Testis (tissue), 3 donors: ENCODE measurements around the gene CREB3. TPM values are rescaled to one million over a fixed set of nuclear protein-coding genes. Genes with fewer than 3 reads are reported as not detected.

Experiments
- DNase-seq: peaks from one replicate; pipeline ENCODE4 v3.0.0-alpha.2; 2019
- H3K27ac ChIP-seq, 2 donors: fragments of 200-600 bp; sonication (generic); one replicate each; pipeline ENCODE4 v1.5.1; 2019
- H3K27me3 ChIP-seq: fragments of 200-600 bp; sonication (generic); one replicate; pipeline ENCODE4 v1.5.1; 2019
- H3K36me3 ChIP-seq: fragments of 200-600 bp; sonication (generic); one replicate; pipeline ENCODE4 v1.5.1; 2017; ENCODE audit warnings: low read depth; ENCODE audit errors: missing control alignments
- H3K4me1 ChIP-seq: fragments of 200-600 bp; sonication (generic); one replicate; pipeline ENCODE4 v1.5.1; 2019
- H3K4me3 ChIP-seq, 2 donors: fragments of 200-600 bp; sonication (generic); one replicate each; pipeline ENCODE4 v1.5.1; 2017 to 2019
- H3K9me3 ChIP-seq: fragments of 200-600 bp; sonication (generic); one replicate; pipeline ENCODE4 v1.5.1; 2017
- CTCF ChIP-seq, 3 experiments: fragments of 450-650 bp in 2 of 3; fragments of 200-600 bp in 1 of 3; sonication (generic) in 1 of 3; IDR thresholded peaks; one replicate each; pipeline ENCODE4 v1.5.1; 2016 to 2019; ENCODE audit warnings: antibody characterized with exemption in 3 of 3, mild to moderate bottlenecking in 2 of 3, moderate library complexity in 1 of 3
- POLR2A ChIP-seq: fragments of 450-650 bp; IDR thresholded peaks from one replicate; pipeline ENCODE4 v1.6.1; 2017; ENCODE audit warnings: antibody characterized with exemption, mild to moderate bottlenecking, moderate library complexity
- WGBS, 2 donors: methylation state at CpG; one replicate each; pipeline ENCODE4 v1.1.5; 2018; 5-methylcytosine and 5-hydroxymethylcytosine counted together
- intact Hi-C: fragments of 100-400 bp; cut with DNase I; formaldehyde crosslinking; loops from one replicate; pipeline ENCODE4 v1.15.1; 2023; ENCODE audit warnings: low total_unique reads
- polyA plus RNA-seq: library from polyadenylated mRNA; stranded (reverse); fragments of 350-450 nt; fragmentation: Illumina TruSeq; extraction: RNeasy Lipid Tissue Mini Kit (QIAGEN cat#74804); gene quantifications from one replicate; pipeline ENCODE4 v1.2.3, GENCODE V29; 2014; ENCODE audit warnings: low read depth, low replicate concordance; ENCODE audit not compliant: insufficient read depth
- total RNA-seq, 2 donors: library from RNA; depleted of rRNA; stranded (reverse); fragments of >200 nt; gene quantifications; one replicate each; pipeline ENCODE4 v1.2.3, GENCODE V29; 2016

CREB3 gene
- total and polyA plus RNA-seq, 3 donors from 2014 or later = 51.2 to 85.0 (median 63.1) TPM

- no peak overlapping the region for H3K27ac ChIP-seq
- no peaks in the 10 kb centered on the region for H3K36me3 ChIP-seq
- DNase-seq = no peak
- no peak overlapping the region for H3K4me3 ChIP-seq
- H3K27me3 ChIP-seq = no peaks in the 10 kb centered on the region
- intact Hi-C loops = no loop called here
- H3K9me3 ChIP-seq = no peaks in the 10 kb centered on the region
- no peaks in the 10 kb centered on the region for H3K4me1 ChIP-seq
- TF ChIP-seq CTCF (IDR thresholded peaks at IDR 0.05) (no peak), POLR2A (no peak)
- 88 to 90% methylated on average over 4 of the region's 4 CpGs for WGBS, 2 donors
Observed at GRCh38 chr9:35719546-35719945, 12.9 kb upstream of the CREB3 start.

- 86 to 92% methylated on average over 2 of the region's 2 CpGs for WGBS, 2 donors
- H3K27ac ChIP-seq = no peak overlapping the region
- no peaks in the 10 kb centered on the region for H3K27me3 ChIP-seq
- no peaks in the 10 kb centered on the region for H3K9me3 ChIP-seq
- intact Hi-C loops = loop anchor here (10.0 kb wide), 1 partner anchor 59 kb away; the partner anchor contains the start of gene ARHGEF39
- H3K4me3 ChIP-seq = no peak overlapping the region
- peaks cover 24% of the 10 kb centered on the region for H3K4me1 ChIP-seq
- no peaks in the 10 kb centered on the region for H3K36me3 ChIP-seq
- no peak for TF ChIP-seq POLR2A
- no peak for DNase-seq
Observed at GRCh38 chr9:35723426-35723825, 9.0 kb upstream of the CREB3 start.

- Histone ChIP-seq H3K27ac (no peak overlapping the region), H3K9me3 (no peaks in the 10 kb centered on the region), H3K36me3 (no peaks in the 10 kb centered on the region), H3K4me1 (peaks cover 29% of the 10 kb centered on the region), H3K27me3 (no peaks in the 10 kb centered on the region), H3K4me3 (no peak overlapping the region)
- no peak for TF ChIP-seq CTCF (IDR thresholded peaks at IDR 0.05)
- no peak for TF ChIP-seq POLR2A
- 93 to 97% methylated on average over 8 of the region's 8 CpGs for whole genome bisulfite sequencing, 2 donors
- no peak for DNase-seq
- intact Hi-C loops = loop anchor here (10.0 kb wide), 1 partner anchor 59 kb away; the partner anchor contains the start of gene ARHGEF39
Observed at GRCh38 chr9:35723908-35724307, 8.6 kb upstream of the CREB3 start.

- H3K27me3 ChIP-seq = no peaks in the 10 kb centered on the region
- WGBS, 2 donors = 76 to 77% methylated on average over 11 of the region's 11 CpGs
- H3K4me3 ChIP-seq = no peak overlapping the region
- no peaks in the 10 kb centered on the region for H3K36me3 ChIP-seq
- peaks cover 43% of the 10 kb centered on the region for H3K4me1 ChIP-seq
- no peak for DNase-seq
- H3K9me3 ChIP-seq = no peaks in the 10 kb centered on the region
- intact Hi-C loops = loop anchor here (10.0 kb wide), 1 partner anchor 61 kb away; the partner anchor contains the start of gene ARHGEF39
- H3K27ac ChIP-seq = no peak overlapping the region
- TF ChIP-seq POLR2A = no peak
- TF ChIP-seq CTCF (IDR thresholded peaks at IDR 0.05) = no peak
Observed at GRCh38 chr9:35725362-35725761, 7.1 kb upstream of the CREB3 start.

GRCh38 chr9:35726931-35727330 is 5.5 kb upstream of the CREB3 start:
- Histone ChIP-seq H3K36me3 (no peaks in the 10 kb centered on the region), H3K27ac (peak overlapping the region in 1 of 2 donors; percentile 22), H3K9me3 (no peaks in the 10 kb centered on the region), H3K4me3 (no peak overlapping the region), H3K27me3 (no peaks in the 10 kb centered on the region), H3K4me1 (peaks cover 52% of the 10 kb centered on the region)
- no peak for DNase-seq
- intact Hi-C loops = loop anchor here (10.0 kb wide), 1 partner anchor 62 kb away; the partner anchor contains the start of gene ARHGEF39
- TF ChIP-seq POLR2A (no peak), CTCF (IDR thresholded peaks at IDR 0.05) (no peak)
- WGBS, 2 donors = 48 to 57% methylated on average over 3 of the region's 3 CpGs
